ENCODE measurements around the gene STOML2. TPM values are rescaled to one million over a fixed set of nuclear protein-coding genes. Genes with fewer than 3 reads are reported as not detected.

STOML2 gene
- total RNA-seq, 2 donors from 2014 or later = 100 to 114 TPM

- under 1% methylated on average over 67 of the region's 67 CpGs for WGBS
- Histone ChIP-seq H3K27ac (peak within 1 kb of the TSS; percentile 66 to 82), H3K27me3 (replicated peaks; ENCODE audit: insufficient read depth) (no peaks in the 10 kb centered on the region), H3K36me3 (no peaks in the 10 kb centered on the region), H3K4me3 (peak within 1 kb of the TSS; percentile 42 to 68), H3K9me3 (no peaks in the 10 kb centered on the region), H3K4me1 (replicated peaks) (peaks cover 7% of the 10 kb centered on the region)
- DNase-seq (ENCODE audit: low spot score) = peak; percentile 92
- intact Hi-C loops (cut with DNase I) = no loop called here
- TF ChIP-seq POLR2AphosphoS5 (IDR thresholded peaks at IDR 0.05) (peak; percentile 96), CTCF (IDR thresholded peaks at IDR 0.05) (peak in 2 of 4 experiments; percentile 16 to 36), POLR2A (IDR thresholded peaks at IDR 0.05) (peak; percentile 35)
These were observed 23.2 kb downstream of the STOML2 start, which contains the start of gene FANCG for GRCh38 chr9:35079426-35080341. Gene FANCG (minus strand): TSS chr9:35079942. CDS start chr9:35079524, 418 bp downstream.

DNA sequence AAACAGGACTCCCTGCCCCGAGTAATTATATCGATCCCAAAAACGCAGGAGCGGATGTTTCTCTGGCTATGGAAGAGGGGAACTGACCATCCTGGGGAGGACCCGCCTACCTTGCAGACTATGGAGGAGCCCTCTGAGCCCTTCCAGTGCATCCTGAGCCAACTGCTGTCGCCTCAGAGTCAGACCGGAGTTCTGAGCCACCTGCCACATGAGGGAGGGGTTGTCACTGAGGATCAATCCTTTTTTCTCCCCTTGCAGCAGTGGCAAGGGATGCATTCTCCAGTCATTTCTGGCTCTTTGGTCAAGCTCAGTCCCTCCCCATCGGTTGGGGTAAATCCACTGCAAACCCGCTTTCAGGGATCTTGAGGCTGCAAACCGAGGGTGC, 23.9 kb downstream of the STOML2 start:
- H3K27me3 ChIP-seq (replicated peaks; ENCODE audit: insufficient read depth) = no peaks in the 10 kb centered on the region
- H3K9me3 ChIP-seq = no peaks in the 10 kb centered on the region
- WGBS = 3% methylated on average over 10 of the region's 10 CpGs
- no peak for TF ChIP-seq POLR2A (IDR thresholded peaks at IDR 0.05)
- no peak for TF ChIP-seq POLR2AphosphoS5 (IDR thresholded peaks at IDR 0.05)
- peaks cover 7% of the 10 kb centered on the region for H3K4me1 ChIP-seq (replicated peaks)
- no peaks in the 10 kb centered on the region for H3K36me3 ChIP-seq
- peak overlapping the region; percentile 66 to 82 for H3K27ac ChIP-seq
- H3K4me3 ChIP-seq = peak overlapping the region; percentile 42 to 68
- intact Hi-C loops (cut with DNase I) = no loop called here
- no peak for DNase-seq (ENCODE audit: low spot score)

DNA sequence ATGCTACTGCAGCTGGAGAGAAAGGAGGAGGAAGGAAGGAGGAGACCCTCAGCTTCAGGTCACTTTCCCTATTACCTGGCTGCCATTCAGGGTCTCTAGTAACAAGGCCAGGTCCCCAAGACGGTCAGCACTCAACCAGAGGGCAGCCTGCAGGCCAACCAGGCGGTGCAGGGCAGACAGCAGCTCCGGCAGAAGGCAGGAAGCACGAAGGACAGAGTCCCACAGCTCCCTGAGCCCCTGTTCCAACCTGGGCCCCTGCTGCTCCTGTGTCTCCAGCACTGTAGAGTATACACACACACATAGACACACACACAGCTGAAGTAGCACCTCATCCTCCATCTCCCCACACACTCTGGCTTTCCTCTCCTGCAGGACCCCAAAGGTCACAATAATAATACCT, 24.9 kb downstream of the STOML2 start:
- Histone ChIP-seq H3K36me3 (no peaks in the 10 kb centered on the region), H3K4me1 (replicated peaks) (peaks cover 8% of the 10 kb centered on the region), H3K27me3 (replicated peaks; ENCODE audit: insufficient read depth) (no peaks in the 10 kb centered on the region), H3K4me3 (no peak overlapping the region), H3K27ac (no peak overlapping the region), H3K9me3 (no peaks in the 10 kb centered on the region)
- DNase-seq (ENCODE audit: low spot score) = no peak
- TF ChIP-seq CTCF (IDR thresholded peaks at IDR 0.05) (no peak), POLR2AphosphoS5 (IDR thresholded peaks at IDR 0.05) (no peak), POLR2A (IDR thresholded peaks at IDR 0.05) (no peak)
- intact Hi-C loops (cut with DNase I) = no loop called here
- 70% methylated on average over 4 of the region's 4 CpGs for WGBS

DNA sequence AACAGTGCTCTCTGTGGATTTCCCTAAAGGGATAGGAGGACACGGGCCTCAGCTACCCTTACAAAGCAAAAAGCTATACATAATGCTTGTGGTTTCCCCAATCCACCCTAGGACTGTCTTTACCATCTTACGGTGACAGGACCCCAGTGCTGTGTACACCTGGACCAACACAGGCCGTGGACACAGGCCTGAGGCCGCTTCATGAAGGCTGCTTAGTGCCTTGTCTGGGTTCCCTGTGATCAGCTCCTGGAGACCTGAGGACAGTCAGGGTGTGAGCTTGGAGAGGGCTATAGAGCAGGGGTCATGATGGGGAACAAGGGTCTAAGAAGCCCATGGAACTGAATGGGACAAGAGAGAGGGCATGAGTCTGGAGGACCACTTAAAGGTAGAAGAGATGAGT, 26.1 kb downstream of the STOML2 start:
- Histone ChIP-seq H3K27ac (no peak overlapping the region), H3K36me3 (no peaks in the 10 kb centered on the region), H3K9me3 (no peaks in the 10 kb centered on the region), H3K4me1 (replicated peaks) (peaks cover 12% of the 10 kb centered on the region), H3K27me3 (replicated peaks; ENCODE audit: insufficient read depth) (no peaks in the 10 kb centered on the region), H3K4me3 (no peak overlapping the region)
- no peak for TF ChIP-seq POLR2A (IDR thresholded peaks at IDR 0.05)
- no peak for TF ChIP-seq POLR2AphosphoS5 (IDR thresholded peaks at IDR 0.05)
- no peak for TF ChIP-seq CTCF (IDR thresholded peaks at IDR 0.05)
- intact Hi-C loops (cut with DNase I) = no loop called here
- no peak for DNase-seq (ENCODE audit: low spot score)
- WGBS = 94% methylated on average over 4 of the region's 4 CpGs

- Histone ChIP-seq H3K9me3 (no peaks in the 10 kb centered on the region), H3K4me3 (no peak overlapping the region), H3K4me1 (replicated peaks) (peaks cover 17% of the 10 kb centered on the region), H3K27ac (no peak overlapping the region), H3K27me3 (replicated peaks; ENCODE audit: insufficient read depth) (no peaks in the 10 kb centered on the region), H3K36me3 (no peaks in the 10 kb centered on the region)
- no peak for TF ChIP-seq POLR2AphosphoS5 (IDR thresholded peaks at IDR 0.05)
- TF ChIP-seq POLR2A (IDR thresholded peaks at IDR 0.05) = no peak
- no peak for TF ChIP-seq CTCF (IDR thresholded peaks at IDR 0.05)
- WGBS = 95% methylated on average over 4 of the region's 4 CpGs
- intact Hi-C loops (cut with DNase I) = no loop called here
- no peak for DNase-seq (ENCODE audit: low spot score)
These were observed 27.6 kb downstream of the STOML2 start for GRCh38 chr9:35075358-35075757.
